WTC11 (cell line): Measurements from ENCODE around the gene ZSWIM3. TPM values are rescaled to one million over a fixed set of nuclear protein-coding genes. Genes with fewer than 3 reads are reported as not detected.
A peak's percentile ranks its signal among the peaks of the same experiment; 100 is the strongest.

Experiments
- ATAC-seq: fragments of 200-7000 bp; cut with Tn5 transposase; 2 replicates; pipeline ENCODE4 v1.10.0; 2021; ENCODE audit warnings: mild to moderate bottlenecking, moderate library complexity
- CTCF ChIA-PET: fragments of 300-600 bp; sonication (Branson Sonifier 250); formaldehyde crosslinking; loops from one replicate; lab custom pipeline; 2021; ENCODE audit warnings: antibody characterized with exemption; lab: Charles Lee
- POLR2A ChIA-PET: fragments of 350-600 bp; sonication (Branson Sonifier 250); formaldehyde crosslinking; loops from one replicate; lab custom pipeline; 2021; ENCODE audit warnings: antibody characterized with exemption; lab: Charles Lee
- DNase-seq: peaks from one replicate; pipeline ENCODE4 v3.0.0; 2021; ENCODE audit warnings: low spot score
- H3K27ac Mint-ChIP-seq: 2 replicates; pipeline ENCODE4 v1.8.0; 2021; ENCODE audit warnings: mixed read lengths
- H3K27me3 Mint-ChIP-seq: 2 replicates; pipeline ENCODE4 v1.8.0; 2021; ENCODE audit warnings: low read depth, mild to moderate bottlenecking, moderate library complexity, mixed read lengths
- H3K36me3 Mint-ChIP-seq: 2 replicates; pipeline ENCODE4 v1.8.0; 2021; ENCODE audit warnings: mixed read lengths
- H3K4me1 Mint-ChIP-seq: 2 replicates; pipeline ENCODE4 v1.8.0; 2022; ENCODE audit warnings: mixed read lengths
- H3K4me3 Mint-ChIP-seq: 2 replicates; pipeline ENCODE4 v1.8.0; 2021; ENCODE audit warnings: mild to moderate bottlenecking, moderate library complexity, mixed read lengths
- H3K9me3 Mint-ChIP-seq: 2 replicates; pipeline ENCODE4 v1.8.0; 2021; ENCODE audit warnings: mixed read lengths
- CBFB ChIP-seq: sonication (generic); formaldehyde crosslinking; IDR thresholded peaks from 2 replicates; pipeline ENCODE4 v1.8.1; 2022; ENCODE audit warnings: mild to moderate bottlenecking, low read depth, missing genetic modification reagents
- ESRRA ChIP-seq: sonication (generic); formaldehyde crosslinking; IDR thresholded peaks from 2 replicates; pipeline ENCODE4 v1.8.1; 2022; ENCODE audit warnings: mild to moderate bottlenecking, missing genetic modification reagents, borderline replicate concordance
- NFATC4 ChIP-seq: fragments of 250-450 bp; sonication (Bioruptor Pico); IDR thresholded peaks from 2 replicates; pipeline ENCODE4 v1.9.0; 2021; ENCODE audit warnings: mild to moderate bottlenecking
- OVOL2 ChIP-seq: fragments of 250-450 bp; sonication (Bioruptor Pico); IDR thresholded peaks from 2 replicates; pipeline ENCODE4 v1.9.0; 2021; ENCODE audit warnings: mild to moderate bottlenecking, borderline replicate concordance
- TCF7 ChIP-seq: sonication (generic); formaldehyde crosslinking; IDR thresholded peaks from 2 replicates; pipeline ENCODE4 v1.8.0; 2022; ENCODE audit warnings: mild to moderate bottlenecking, low read depth, missing genetic modification reagents, moderate library complexity
- ZBTB21 ChIP-seq: sonication (generic); formaldehyde crosslinking; IDR thresholded peaks from 2 replicates; pipeline ENCODE4 v1.8.1; 2023; ENCODE audit warnings: mild to moderate bottlenecking, missing genetic modification reagents, borderline replicate concordance
- ZNF232 ChIP-seq: sonication (generic); formaldehyde crosslinking; IDR thresholded peaks from 2 replicates; pipeline ENCODE4 v1.8.0; 2022; ENCODE audit warnings: mild to moderate bottlenecking, missing genetic modification reagents
- total RNA-seq: library from RNA; stranded (reverse); gene quantifications from 3 replicates; pipeline ENCODE4 v1.2.3, GENCODE V29; 2021
- TF ChIP-seq, protein P1 (sequence below): fragments of 250-450 bp; sonication (Bioruptor Pico); IDR thresholded peaks from 2 replicates; pipeline ENCODE4 v1.9.0; 2021; ENCODE audit warnings: mild to moderate bottlenecking
- TF ChIP-seq, protein P2 (sequence below): sonication (generic); formaldehyde crosslinking; IDR thresholded peaks from 2 replicates; pipeline ENCODE4 v1.8.0; 2023; ENCODE audit warnings: missing genetic modification reagents, mild to moderate bottlenecking, borderline replicate concordance
- TF ChIP-seq, protein P3 (sequence below): sonication (generic); formaldehyde crosslinking; IDR thresholded peaks from 2 replicates; pipeline ENCODE4 v1.8.0; 2022; ENCODE audit warnings: mild to moderate bottlenecking, missing genetic modification reagents
- TF ChIP-seq, protein P4 (sequence below): sonication (generic); formaldehyde crosslinking; IDR thresholded peaks from 2 replicates; pipeline ENCODE4 v1.8.0; 2023; ENCODE audit warnings: mild to moderate bottlenecking, missing genetic modification reagents
- TF ChIP-seq, protein P5 (sequence below): sonication (generic); formaldehyde crosslinking; IDR thresholded peaks from 2 replicates; pipeline ENCODE4 v1.8.1; 2023; ENCODE audit warnings: mild to moderate bottlenecking, missing genetic modification reagents
- TF ChIP-seq, protein P6 (sequence below): fragments of 250-450 bp; sonication (Bioruptor Pico); conservative IDR thresholded peaks from 2 replicates; pipeline ENCODE4 v1.9.0; 2021; ENCODE audit warnings: mild to moderate bottlenecking

The ZSWIM3 gene
- total RNA-seq, 1 experiment from 2014 or later, result 3.4 TPM

DNA sequence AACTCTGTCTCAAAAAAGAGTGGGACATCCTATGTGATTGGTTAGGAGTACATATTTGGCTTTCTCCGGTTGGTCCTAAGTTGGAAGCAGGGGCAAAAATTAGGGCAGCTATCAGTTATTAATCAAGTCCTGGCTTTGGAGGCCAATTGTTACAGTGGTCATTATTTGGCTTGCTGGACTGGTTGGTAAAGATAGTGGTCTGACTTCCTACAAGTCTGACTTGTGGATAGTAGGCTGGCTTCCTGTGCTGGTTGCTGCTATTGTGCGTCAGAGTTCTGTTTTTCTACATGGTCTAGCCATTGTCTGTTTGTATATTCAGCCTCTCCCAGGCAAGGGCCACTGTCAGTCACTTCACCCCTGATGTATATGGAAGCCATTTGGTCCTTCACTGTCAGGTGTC is 7.2 kb upstream of the ZSWIM3 start (continued):
- TF ChIP-seq NFATC4 (CRISPR knock-in tag) (no peak), ZBTB21 (no peak), ESRRA (no peak), CBFB (CRISPR knock-in tag) (no peak)
- TF ChIP-seq, protein P1, sequence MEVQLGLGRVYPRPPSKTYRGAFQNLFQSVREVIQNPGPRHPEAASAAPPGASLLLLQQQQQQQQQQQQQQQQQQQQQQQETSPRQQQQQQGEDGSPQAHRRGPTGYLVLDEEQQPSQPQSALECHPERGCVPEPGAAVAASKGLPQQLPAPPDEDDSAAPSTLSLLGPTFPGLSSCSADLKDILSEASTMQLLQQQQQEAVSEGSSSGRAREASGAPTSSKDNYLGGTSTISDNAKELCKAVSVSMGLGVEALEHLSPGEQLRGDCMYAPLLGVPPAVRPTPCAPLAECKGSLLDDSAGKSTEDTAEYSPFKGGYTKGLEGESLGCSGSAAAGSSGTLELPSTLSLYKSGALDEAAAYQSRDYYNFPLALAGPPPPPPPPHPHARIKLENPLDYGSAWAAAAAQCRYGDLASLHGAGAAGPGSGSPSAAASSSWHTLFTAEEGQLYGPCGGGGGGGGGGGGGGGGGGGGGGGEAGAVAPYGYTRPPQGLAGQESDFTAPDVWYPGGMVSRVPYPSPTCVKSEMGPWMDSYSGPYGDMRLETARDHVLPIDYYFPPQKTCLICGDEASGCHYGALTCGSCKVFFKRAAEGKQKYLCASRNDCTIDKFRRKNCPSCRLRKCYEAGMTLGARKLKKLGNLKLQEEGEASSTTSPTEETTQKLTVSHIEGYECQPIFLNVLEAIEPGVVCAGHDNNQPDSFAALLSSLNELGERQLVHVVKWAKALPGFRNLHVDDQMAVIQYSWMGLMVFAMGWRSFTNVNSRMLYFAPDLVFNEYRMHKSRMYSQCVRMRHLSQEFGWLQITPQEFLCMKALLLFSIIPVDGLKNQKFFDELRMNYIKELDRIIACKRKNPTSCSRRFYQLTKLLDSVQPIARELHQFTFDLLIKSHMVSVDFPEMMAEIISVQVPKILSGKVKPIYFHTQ (CRISPR knock-in tag), result no peak
- TF ChIP-seq, protein P2, sequence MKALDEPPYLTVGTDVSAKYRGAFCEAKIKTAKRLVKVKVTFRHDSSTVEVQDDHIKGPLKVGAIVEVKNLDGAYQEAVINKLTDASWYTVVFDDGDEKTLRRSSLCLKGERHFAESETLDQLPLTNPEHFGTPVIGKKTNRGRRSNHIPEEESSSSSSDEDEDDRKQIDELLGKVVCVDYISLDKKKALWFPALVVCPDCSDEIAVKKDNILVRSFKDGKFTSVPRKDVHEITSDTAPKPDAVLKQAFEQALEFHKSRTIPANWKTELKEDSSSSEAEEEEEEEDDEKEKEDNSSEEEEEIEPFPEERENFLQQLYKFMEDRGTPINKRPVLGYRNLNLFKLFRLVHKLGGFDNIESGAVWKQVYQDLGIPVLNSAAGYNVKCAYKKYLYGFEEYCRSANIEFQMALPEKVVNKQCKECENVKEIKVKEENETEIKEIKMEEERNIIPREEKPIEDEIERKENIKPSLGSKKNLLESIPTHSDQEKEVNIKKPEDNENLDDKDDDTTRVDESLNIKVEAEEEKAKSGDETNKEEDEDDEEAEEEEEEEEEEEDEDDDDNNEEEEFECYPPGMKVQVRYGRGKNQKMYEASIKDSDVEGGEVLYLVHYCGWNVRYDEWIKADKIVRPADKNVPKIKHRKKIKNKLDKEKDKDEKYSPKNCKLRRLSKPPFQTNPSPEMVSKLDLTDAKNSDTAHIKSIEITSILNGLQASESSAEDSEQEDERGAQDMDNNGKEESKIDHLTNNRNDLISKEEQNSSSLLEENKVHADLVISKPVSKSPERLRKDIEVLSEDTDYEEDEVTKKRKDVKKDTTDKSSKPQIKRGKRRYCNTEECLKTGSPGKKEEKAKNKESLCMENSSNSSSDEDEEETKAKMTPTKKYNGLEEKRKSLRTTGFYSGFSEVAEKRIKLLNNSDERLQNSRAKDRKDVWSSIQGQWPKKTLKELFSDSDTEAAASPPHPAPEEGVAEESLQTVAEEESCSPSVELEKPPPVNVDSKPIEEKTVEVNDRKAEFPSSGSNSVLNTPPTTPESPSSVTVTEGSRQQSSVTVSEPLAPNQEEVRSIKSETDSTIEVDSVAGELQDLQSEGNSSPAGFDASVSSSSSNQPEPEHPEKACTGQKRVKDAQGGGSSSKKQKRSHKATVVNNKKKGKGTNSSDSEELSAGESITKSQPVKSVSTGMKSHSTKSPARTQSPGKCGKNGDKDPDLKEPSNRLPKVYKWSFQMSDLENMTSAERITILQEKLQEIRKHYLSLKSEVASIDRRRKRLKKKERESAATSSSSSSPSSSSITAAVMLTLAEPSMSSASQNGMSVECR (CRISPR knock-in tag), result no peak
- TF ChIP-seq, protein P3, sequence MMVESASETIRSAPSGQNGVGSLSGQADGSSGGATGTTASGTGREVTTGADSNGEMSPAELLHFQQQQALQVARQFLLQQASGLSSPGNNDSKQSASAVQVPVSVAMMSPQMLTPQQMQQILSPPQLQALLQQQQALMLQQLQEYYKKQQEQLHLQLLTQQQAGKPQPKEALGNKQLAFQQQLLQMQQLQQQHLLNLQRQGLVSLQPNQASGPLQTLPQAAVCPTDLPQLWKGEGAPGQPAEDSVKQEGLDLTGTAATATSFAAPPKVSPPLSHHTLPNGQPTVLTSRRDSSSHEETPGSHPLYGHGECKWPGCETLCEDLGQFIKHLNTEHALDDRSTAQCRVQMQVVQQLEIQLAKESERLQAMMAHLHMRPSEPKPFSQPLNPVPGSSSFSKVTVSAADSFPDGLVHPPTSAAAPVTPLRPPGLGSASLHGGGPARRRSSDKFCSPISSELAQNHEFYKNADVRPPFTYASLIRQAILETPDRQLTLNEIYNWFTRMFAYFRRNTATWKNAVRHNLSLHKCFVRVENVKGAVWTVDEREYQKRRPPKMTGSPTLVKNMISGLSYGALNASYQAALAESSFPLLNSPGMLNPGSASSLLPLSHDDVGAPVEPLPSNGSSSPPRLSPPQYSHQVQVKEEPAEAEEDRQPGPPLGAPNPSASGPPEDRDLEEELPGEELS (CRISPR knock-in tag), result no peak

DNA sequence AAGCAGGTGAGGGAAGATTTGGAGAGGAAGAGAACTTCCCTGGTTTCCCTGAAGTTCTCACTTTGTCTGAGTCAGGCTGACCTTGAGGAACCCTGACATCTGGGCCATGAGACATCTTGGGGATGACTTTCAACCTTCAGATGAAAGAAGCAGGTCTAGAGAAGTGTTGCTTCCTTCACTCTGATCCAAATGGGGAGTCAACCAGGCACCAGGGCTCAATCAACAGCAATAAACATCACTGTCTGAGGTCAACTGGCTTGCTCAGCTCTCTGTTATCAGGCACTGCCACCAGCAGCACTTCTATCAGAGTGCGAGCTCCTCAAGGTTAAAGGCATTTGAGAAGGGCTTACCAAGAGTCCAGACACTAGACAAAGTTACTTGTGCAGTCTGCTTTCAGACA is 6.5 kb upstream of the ZSWIM3 start:
- H3K9me3 Mint-ChIP-seq, result no peaks in the 10 kb centered on the region
- H3K27ac Mint-ChIP-seq, result peak overlapping the region; percentile 84
- no peaks in the 10 kb centered on the region for H3K27me3 Mint-ChIP-seq
- H3K4me1 Mint-ChIP-seq, result peaks cover 44% of the 10 kb centered on the region
- CTCF ChIA-PET, result interaction anchor here (2.2 kb wide), 1 partner anchor 27 kb away, joined by 11 read pairs; no protein-coding TSS in a partner anchor
- H3K36me3 Mint-ChIP-seq, result peaks cover 28% of the 10 kb centered on the region; the same call in 1 of the 2 replicates
- ATAC-seq (no peak), DNase-seq (no peak)
- H3K4me3 Mint-ChIP-seq, result no peak overlapping the region
- POLR2A ChIA-PET, result interaction anchor here (0.9 kb wide), 1 partner anchor 32 kb away, joined by 3 read pairs; no protein-coding TSS in a partner anchor
- TF ChIP-seq TCF7 (CRISPR knock-in tag) (no peak), ESRRA (no peak), OVOL2 (CRISPR knock-in tag) (no peak), ZNF232 (no peak)
- TF ChIP-seq, protein P4, sequence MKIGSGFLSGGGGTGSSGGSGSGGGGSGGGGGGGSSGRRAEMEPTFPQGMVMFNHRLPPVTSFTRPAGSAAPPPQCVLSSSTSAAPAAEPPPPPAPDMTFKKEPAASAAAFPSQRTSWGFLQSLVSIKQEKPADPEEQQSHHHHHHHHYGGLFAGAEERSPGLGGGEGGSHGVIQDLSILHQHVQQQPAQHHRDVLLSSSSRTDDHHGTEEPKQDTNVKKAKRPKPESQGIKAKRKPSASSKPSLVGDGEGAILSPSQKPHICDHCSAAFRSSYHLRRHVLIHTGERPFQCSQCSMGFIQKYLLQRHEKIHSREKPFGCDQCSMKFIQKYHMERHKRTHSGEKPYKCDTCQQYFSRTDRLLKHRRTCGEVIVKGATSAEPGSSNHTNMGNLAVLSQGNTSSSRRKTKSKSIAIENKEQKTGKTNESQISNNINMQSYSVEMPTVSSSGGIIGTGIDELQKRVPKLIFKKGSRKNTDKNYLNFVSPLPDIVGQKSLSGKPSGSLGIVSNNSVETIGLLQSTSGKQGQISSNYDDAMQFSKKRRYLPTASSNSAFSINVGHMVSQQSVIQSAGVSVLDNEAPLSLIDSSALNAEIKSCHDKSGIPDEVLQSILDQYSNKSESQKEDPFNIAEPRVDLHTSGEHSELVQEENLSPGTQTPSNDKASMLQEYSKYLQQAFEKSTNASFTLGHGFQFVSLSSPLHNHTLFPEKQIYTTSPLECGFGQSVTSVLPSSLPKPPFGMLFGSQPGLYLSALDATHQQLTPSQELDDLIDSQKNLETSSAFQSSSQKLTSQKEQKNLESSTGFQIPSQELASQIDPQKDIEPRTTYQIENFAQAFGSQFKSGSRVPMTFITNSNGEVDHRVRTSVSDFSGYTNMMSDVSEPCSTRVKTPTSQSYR (CRISPR knock-in tag), result no peak
- TF ChIP-seq, protein P2 (CRISPR knock-in tag), result no peak
- TF ChIP-seq, protein P5, sequence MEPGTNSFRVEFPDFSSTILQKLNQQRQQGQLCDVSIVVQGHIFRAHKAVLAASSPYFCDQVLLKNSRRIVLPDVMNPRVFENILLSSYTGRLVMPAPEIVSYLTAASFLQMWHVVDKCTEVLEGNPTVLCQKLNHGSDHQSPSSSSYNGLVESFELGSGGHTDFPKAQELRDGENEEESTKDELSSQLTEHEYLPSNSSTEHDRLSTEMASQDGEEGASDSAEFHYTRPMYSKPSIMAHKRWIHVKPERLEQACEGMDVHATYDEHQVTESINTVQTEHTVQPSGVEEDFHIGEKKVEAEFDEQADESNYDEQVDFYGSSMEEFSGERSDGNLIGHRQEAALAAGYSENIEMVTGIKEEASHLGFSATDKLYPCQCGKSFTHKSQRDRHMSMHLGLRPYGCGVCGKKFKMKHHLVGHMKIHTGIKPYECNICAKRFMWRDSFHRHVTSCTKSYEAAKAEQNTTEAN (CRISPR knock-in tag), result no peak
- TF ChIP-seq, protein P6, sequence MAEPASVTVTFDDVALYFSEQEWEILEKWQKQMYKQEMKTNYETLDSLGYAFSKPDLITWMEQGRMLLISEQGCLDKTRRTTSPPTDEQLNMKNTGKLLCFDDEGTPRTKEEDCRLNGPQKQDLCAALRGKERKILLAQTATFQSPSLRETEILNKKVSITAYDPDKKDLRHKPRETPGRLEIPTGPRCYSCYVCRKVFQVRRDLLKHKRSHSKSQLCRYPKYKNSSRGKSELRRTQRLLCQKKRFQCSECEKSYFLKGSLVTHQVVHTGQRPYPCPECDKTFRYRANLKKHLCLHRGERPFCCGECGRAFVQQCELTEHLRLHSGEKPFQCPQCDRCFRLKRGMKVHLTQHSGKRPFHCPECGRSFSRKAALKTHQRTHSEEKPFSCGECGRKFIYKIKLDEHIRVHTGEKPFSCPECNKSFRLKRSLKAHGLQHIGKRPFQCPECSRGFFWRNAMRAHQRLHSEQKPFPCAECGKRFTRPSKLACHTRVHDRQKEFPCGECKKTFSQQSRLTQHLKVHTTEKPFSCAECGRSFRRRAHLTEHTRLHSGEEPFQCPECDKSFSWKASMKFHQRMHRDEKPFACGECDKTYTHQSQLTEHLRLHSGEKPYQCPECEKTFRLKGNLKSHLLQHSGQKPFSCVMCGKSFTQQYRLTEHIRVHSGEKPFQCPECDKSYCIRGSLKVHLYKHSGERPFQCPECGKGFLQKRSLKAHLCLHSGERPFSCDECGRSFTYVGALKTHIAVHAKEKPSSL (CRISPR knock-in tag), result no peak
